Trophoblast cell (in vitro differentiated cells and primary cell): ENCODE results near the gene AAK1.
A peak's percentile ranks its signal among the peaks of the same experiment; 100 is the strongest.
"Not testable (repeated sequence)": the region's sequence is repeated elsewhere in the genome, so short reads cannot be mapped to it uniquely, and the experiment has no call there.

Experiments
- DNase-seq, 2 donors: peaks; one replicate each; pipeline ENCODE4 v3.0.0-alpha.2; 2016
- H2AFZ ChIP-seq: 2 replicates; pipeline ENCODE4 v1.6.1; 2013; ENCODE audit warnings: low read length, moderate library complexity, mild to moderate bottlenecking; ENCODE audit not compliant: insufficient read depth, poor library complexity
- H2AK5ac ChIP-seq: 2 replicates; pipeline ENCODE4 v1.6.1; 2013; ENCODE audit warnings: mild to moderate bottlenecking, low read length
- H2BK120ac ChIP-seq: 2 replicates; pipeline ENCODE4 v1.6.1; 2013; ENCODE audit warnings: low read length, mild to moderate bottlenecking, moderate library complexity; ENCODE audit not compliant: insufficient read depth, poor library complexity
- H2BK12ac ChIP-seq: 2 replicates; pipeline ENCODE4 v1.6.1; 2013; ENCODE audit warnings: mild to moderate bottlenecking, low read length, moderate library complexity
- H2BK5ac ChIP-seq: 2 replicates; pipeline ENCODE4 v1.6.1; 2013; ENCODE audit warnings: low read length, low read depth, moderate library complexity, mild to moderate bottlenecking; ENCODE audit not compliant: poor library complexity
- H3K14ac ChIP-seq: 2 replicates; pipeline ENCODE4 v1.6.1; 2013; ENCODE audit warnings: mild to moderate bottlenecking, low read length
- H3K18ac ChIP-seq: 2 replicates; pipeline ENCODE4 v1.6.1; 2013; ENCODE audit warnings: mild to moderate bottlenecking, low read length
- H3K23ac ChIP-seq: 2 replicates; pipeline ENCODE4 v1.6.1; 2013; ENCODE audit warnings: low read length
- H3K27ac ChIP-seq: 2 replicates; pipeline ENCODE4 v1.5.1; 2013; ENCODE audit warnings: low read depth, mild to moderate bottlenecking, inconsistent platforms, low read length, moderate library complexity
- H3K27me3 ChIP-seq: 2 replicates; pipeline ENCODE4 v1.6.1; 2013; ENCODE audit warnings: inconsistent platforms, mild to moderate bottlenecking, low read length, moderate library complexity; ENCODE audit not compliant: insufficient read depth
- H3K36me3 ChIP-seq, 2 experiments: 1 replicate in 1 of 2; 2 replicates in 1 of 2; pipeline ENCODE4 v1.6.1; 2013; ENCODE audit warnings: low read length in 2 of 2, mild to moderate bottlenecking in 2 of 2, moderate library complexity in 1 of 2; ENCODE audit not compliant: insufficient read depth in 2 of 2, control insufficient read depth in 1 of 2
- H3K4ac ChIP-seq: 2 replicates; pipeline ENCODE4 v1.6.1; 2013; ENCODE audit warnings: low read depth, mild to moderate bottlenecking, low read length, moderate library complexity
- H3K4me1 ChIP-seq, 2 experiments: 1 replicate in 1 of 2; 2 replicates in 1 of 2; pipeline ENCODE4 v1.6.1; 2013; ENCODE audit warnings: low read length in 2 of 2, mild to moderate bottlenecking in 2 of 2, moderate library complexity in 1 of 2; ENCODE audit not compliant: insufficient read depth in 2 of 2, control insufficient read depth in 1 of 2
- H3K4me2 ChIP-seq: 2 replicates; pipeline ENCODE4 v1.6.1; 2013; ENCODE audit warnings: inconsistent platforms, mild to moderate bottlenecking, low read length, moderate library complexity
- H3K4me3 ChIP-seq: 2 replicates; pipeline ENCODE4 v1.5.1; 2013; ENCODE audit warnings: mild to moderate bottlenecking, low read depth, low read length, inconsistent platforms
- H3K79me1 ChIP-seq: one replicate; pipeline ENCODE4 v1.6.1; 2013; ENCODE audit warnings: low read length
- H3K79me2 ChIP-seq: 2 replicates; pipeline ENCODE4 v1.6.1; 2013; ENCODE audit warnings: low read length, mild to moderate bottlenecking; ENCODE audit not compliant: control insufficient read depth, insufficient read depth, poor library complexity
- H3K9ac ChIP-seq: 2 replicates; pipeline ENCODE4 v1.6.1; 2013; ENCODE audit warnings: mild to moderate bottlenecking, low read length
- H3K9me3 ChIP-seq: 2 replicates; pipeline ENCODE4 v1.6.1; 2013; ENCODE audit warnings: low read depth, mild to moderate bottlenecking, control low read depth, inconsistent platforms, low read length; ENCODE audit not compliant: insufficient read depth
- H4K12ac ChIP-seq: 2 replicates; pipeline ENCODE4 v1.6.1; 2013; ENCODE audit warnings: low read depth, mild to moderate bottlenecking, low read length, moderate library complexity
- H4K8ac ChIP-seq: 2 replicates; pipeline ENCODE4 v1.6.1; 2013; ENCODE audit warnings: low read depth, mild to moderate bottlenecking, low read length, moderate library complexity
- H4K91ac ChIP-seq: one replicate; pipeline ENCODE4 v1.6.1; 2013; ENCODE audit warnings: low read depth, mild to moderate bottlenecking, low read length, moderate library complexity
- WGBS: extraction: QIAGEN DNeasy Blood & Tissue Kit; methylation state at CpG from one replicate; pipeline ENCODE4 v1.1.7; 2013; ENCODE audit warnings: missing lambda C conversion rate; ENCODE audit not compliant: insufficient read length, insufficient coverage; ENCODE audit errors: extremely low coverage; 5-methylcytosine and 5-hydroxymethylcytosine counted together

The AAK1 gene

DNA sequence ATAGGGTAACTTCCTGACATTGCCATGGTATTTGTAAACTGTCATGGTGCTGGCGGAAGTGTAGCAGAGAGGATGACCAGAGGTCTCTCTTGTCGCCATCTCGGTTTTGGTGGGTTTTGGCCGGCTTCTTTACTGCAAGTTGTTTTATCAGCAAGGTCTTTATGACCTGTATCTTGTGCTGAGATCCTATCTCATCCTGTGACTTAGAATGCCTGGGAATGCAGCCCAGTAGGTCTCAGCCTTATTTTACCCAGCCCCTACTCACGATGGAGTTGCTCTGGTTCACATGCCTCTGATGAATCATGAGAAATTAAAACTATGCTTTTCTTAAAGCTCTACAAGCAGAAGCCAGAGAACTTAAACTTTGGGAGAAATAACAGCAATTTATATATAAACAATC is 193.6 kb downstream of the AAK1 start:
- H2AFZ ChIP-seq: no peak overlapping the region

DNA sequence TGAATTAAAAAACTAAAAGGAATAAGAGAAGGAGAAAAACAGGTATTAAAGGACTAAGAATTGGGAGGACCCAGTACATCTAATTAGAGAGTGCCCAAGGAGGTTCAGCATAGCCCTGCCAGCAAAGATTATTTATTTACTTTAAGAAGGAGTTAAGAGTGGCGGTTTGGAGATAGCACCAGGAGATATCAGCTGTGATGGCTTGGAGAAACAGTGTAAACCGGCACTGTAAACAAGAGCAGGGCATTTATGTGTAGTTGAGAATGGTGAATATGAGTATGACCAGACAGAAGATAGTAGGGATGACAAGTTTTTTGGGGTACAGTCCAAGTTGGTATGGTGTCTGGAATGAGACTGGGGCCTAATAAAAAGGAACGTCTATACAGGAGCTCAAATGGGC is 199.9 kb downstream of the AAK1 start:
- not testable (repeated sequence) for H2BK12ac ChIP-seq, H3K14ac ChIP-seq, H2BK120ac ChIP-seq

More for the DNA sequence above, 193.6 kb downstream of the AAK1 start:
- Histone ChIP-seq H3K4me3 (no peak overlapping the region), H4K8ac (no peak overlapping the region), H3K4ac (no peak overlapping the region), H4K91ac (no peak overlapping the region), H3K23ac (no peak overlapping the region), H3K18ac (no peak overlapping the region), H3K79me2 (no peaks in the 10 kb centered on the region), H3K4me1 (peaks cover 5 to 9% of the 10 kb centered on the region in 2 experiments), H4K12ac (no peak overlapping the region), H3K36me3 (no peaks in the 10 kb centered on the region), H3K27ac (peak overlapping the region; percentile 75), H3K4me2 (no peak overlapping the region), H3K79me1 (no peaks in the 10 kb centered on the region), H3K9me3 (no peaks in the 10 kb centered on the region), H3K27me3 (no peaks in the 10 kb centered on the region), H3K14ac (no peak overlapping the region), H3K9ac (no peak overlapping the region), H2AK5ac (no peak overlapping the region), H2BK5ac (peak overlapping the region; percentile 45), H2BK120ac (no peak overlapping the region), H2BK12ac (no peak overlapping the region)
- peak; percentile 87 to 89 for DNase-seq
- WGBS: no CpG with 5 or more reads among the region's 5 CpGs

DNA sequence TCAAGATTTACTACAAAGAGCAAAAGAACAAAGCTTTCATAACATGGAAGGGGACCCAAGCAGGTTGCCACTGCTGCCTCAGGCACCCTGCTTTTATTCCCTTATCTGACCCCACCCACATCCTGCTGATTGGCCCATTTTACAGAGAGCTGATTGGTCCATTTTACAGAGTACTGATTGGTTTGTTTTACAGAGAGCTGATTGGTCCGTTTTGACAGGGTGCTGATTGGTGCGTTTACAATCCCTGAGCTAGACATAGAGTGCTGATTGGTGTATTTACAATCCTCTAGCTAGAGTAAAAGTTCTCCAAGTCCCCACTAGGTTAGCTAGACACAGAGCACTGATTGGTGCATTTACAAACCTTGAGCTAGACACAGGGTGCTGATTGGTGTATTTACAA is 204.0 kb downstream of the AAK1 start:
- not testable (repeated sequence) for H3K27me3 ChIP-seq, DNase-seq, H2BK5ac ChIP-seq, H3K27ac ChIP-seq, H2BK120ac ChIP-seq, H3K14ac ChIP-seq, H3K4ac ChIP-seq, H3K79me2 ChIP-seq, H3K4me1 ChIP-seq, H2AK5ac ChIP-seq, H3K79me1 ChIP-seq, H3K4me2 ChIP-seq, H3K18ac ChIP-seq, H2BK12ac ChIP-seq, H3K4me3 ChIP-seq, H3K9ac ChIP-seq, H3K36me3 ChIP-seq, H4K91ac ChIP-seq, H3K23ac ChIP-seq, H3K9me3 ChIP-seq, H4K12ac ChIP-seq, H2AFZ ChIP-seq, H4K8ac ChIP-seq
- WGBS: no CpG with 5 or more reads among the region's 2 CpGs

More for the DNA sequence above, 199.9 kb downstream of the AAK1 start:
- not testable (repeated sequence) for H3K18ac ChIP-seq, H3K23ac ChIP-seq, H3K4me3 ChIP-seq, H3K79me2 ChIP-seq, H3K4ac ChIP-seq, H2BK5ac ChIP-seq, H4K91ac ChIP-seq, H3K4me1 ChIP-seq, H3K9me3 ChIP-seq, H3K27me3 ChIP-seq, DNase-seq, H3K79me1 ChIP-seq, H3K36me3 ChIP-seq, H3K4me2 ChIP-seq, H4K12ac ChIP-seq, H2AK5ac ChIP-seq, H3K9ac ChIP-seq, H4K8ac ChIP-seq, H2AFZ ChIP-seq, H3K27ac ChIP-seq
- WGBS: no CpG with 5 or more reads among the region's 3 CpGs

DNA sequence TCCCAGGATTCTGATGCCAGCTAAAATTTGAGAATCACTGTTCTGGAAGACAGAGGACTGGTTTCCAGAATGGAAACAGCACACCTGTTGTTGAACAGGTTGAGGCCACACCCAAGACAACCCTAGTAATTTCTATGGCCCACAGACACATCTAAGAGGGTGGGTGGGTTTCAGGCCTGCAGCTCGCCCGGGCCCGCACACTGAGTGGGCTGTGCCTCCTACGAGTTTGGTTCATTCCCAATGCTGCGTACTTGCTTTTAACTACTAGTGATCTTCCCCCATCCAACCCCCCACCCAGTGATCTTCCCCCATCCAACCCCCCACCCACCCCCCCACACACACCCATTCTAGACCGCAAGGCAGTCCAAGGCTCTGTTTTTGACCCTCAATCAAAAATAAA is 205.0 kb downstream of the AAK1 start:
- no peak overlapping the region for H3K14ac ChIP-seq
- H3K18ac ChIP-seq: no peak overlapping the region
- H4K8ac ChIP-seq: no peak overlapping the region
- H2BK5ac ChIP-seq: no peak overlapping the region
- peaks cover 8% of the 10 kb centered on the region for H3K79me1 ChIP-seq
- H3K27ac ChIP-seq: no peak overlapping the region
- peaks cover 6% of the 10 kb centered on the region for H3K79me2 ChIP-seq
- H4K91ac ChIP-seq: no peak overlapping the region
- no peaks in the 10 kb centered on the region for H3K9me3 ChIP-seq
- H2AK5ac ChIP-seq: no peak overlapping the region
- no peak overlapping the region for H2AFZ ChIP-seq
- DNase-seq: no peak
- H3K9ac ChIP-seq: no peak overlapping the region
- no peaks in the 10 kb centered on the region for H3K27me3 ChIP-seq
- no peak overlapping the region for H3K4me2 ChIP-seq
- peaks cover 0 to 3% of the 10 kb centered on the region in 2 experiments for H3K36me3 ChIP-seq
- H3K23ac ChIP-seq: no peak overlapping the region
- H3K4me1 ChIP-seq: peaks cover 6 to 7% of the 10 kb centered on the region in 2 experiments
- H2BK120ac ChIP-seq: no peak overlapping the region
- no peak overlapping the region for H2BK12ac ChIP-seq
- no peak overlapping the region for H3K4ac ChIP-seq
- no peak overlapping the region for H3K4me3 ChIP-seq
- H4K12ac ChIP-seq: no peak overlapping the region
- WGBS: no CpG with 5 or more reads among the region's 6 CpGs
